ENCODE measurements around the gene KCNK1. TPM values are rescaled to one million over a fixed set of nuclear protein-coding genes. Genes with fewer than 3 reads are reported as not detected.
"Not testable (repeated sequence)": the region's sequence is repeated elsewhere in the genome, so short reads cannot be mapped to it uniquely, and the experiment has no call there.

KCNK1 gene
- total RNA-seq, 1 donor from 2014 or later: 2.2 TPM

GRCh38 chr1:233607252-233608119, 6.4 kb upstream of the KCNK1 start:
- DNase-seq (ENCODE audit: low spot score): no peak

- no peak for DNase-seq (ENCODE audit: low spot score)
Observed at GRCh38 chr1:233608988-233609387, 4.9 kb upstream of the KCNK1 start.

- no peak for DNase-seq (ENCODE audit: low spot score)
Observed at GRCh38 chr1:233609926-233610325, 4.0 kb upstream of the KCNK1 start.

- no peak for DNase-seq (ENCODE audit: low spot score)
Observed at GRCh38 chr1:233610628-233611027, 3.3 kb upstream of the KCNK1 start.

GRCh38 chr1:233611363-233611762, 2.5 kb upstream of the KCNK1 start:
- not testable (repeated sequence) for DNase-seq (ENCODE audit: low spot score)

GRCh38 chr1:233614173-233614742, 352 bp downstream of the KCNK1 start:
- no peak for DNase-seq (ENCODE audit: low spot score)

GRCh38 chr1:233614743-233615521, 1.0 kb downstream of the KCNK1 start:
- DNase-seq (ENCODE audit: low spot score): no peak

GRCh38 chr1:233615571-233615970, 1.7 kb downstream of the KCNK1 start:
- no peak for DNase-seq (ENCODE audit: low spot score)

- DNase-seq (ENCODE audit: low spot score): no peak
Observed at GRCh38 chr1:233617025-233617424, 3.1 kb downstream of the KCNK1 start.

- DNase-seq (ENCODE audit: low spot score): not testable (repeated sequence)
Observed at GRCh38 chr1:233619414-233619813, 5.5 kb downstream of the KCNK1 start.

GRCh38 chr1:233620065-233620464, 6.2 kb downstream of the KCNK1 start:
- DNase-seq (ENCODE audit: low spot score): no peak

GRCh38 chr1:233621923-233622322, 8.0 kb downstream of the KCNK1 start:
- DNase-seq (ENCODE audit: low spot score): no peak

- no peak for DNase-seq (ENCODE audit: low spot score)
Observed at GRCh38 chr1:233624289-233624688, 10.4 kb downstream of the KCNK1 start.

- DNase-seq (ENCODE audit: low spot score): no peak
Observed at GRCh38 chr1:233625087-233625486, 11.2 kb downstream of the KCNK1 start.

GRCh38 chr1:233625510-233625981, 11.6 kb downstream of the KCNK1 start:
- DNase-seq (ENCODE audit: low spot score): no peak

GRCh38 chr1:233627376-233627775, 13.5 kb downstream of the KCNK1 start:
- no peak for DNase-seq (ENCODE audit: low spot score)

GRCh38 chr1:233627823-233628222, 13.9 kb downstream of the KCNK1 start:
- DNase-seq (ENCODE audit: low spot score): no peak

- no peak for DNase-seq (ENCODE audit: low spot score)
Observed at GRCh38 chr1:233629305-233629935, 15.5 kb downstream of the KCNK1 start.

GRCh38 chr1:233631810-233632405, 18.0 kb downstream of the KCNK1 start:
- DNase-seq (ENCODE audit: low spot score): no peak

GRCh38 chr1:233632436-233632835, 18.5 kb downstream of the KCNK1 start:
- DNase-seq (ENCODE audit: low spot score): no peak
